Ascending aorta (tissue), 2 donors: ENCODE data around the gene ID1. TPM values are rescaled to one million over a fixed set of nuclear protein-coding genes. Genes with fewer than 3 reads are reported as not detected.

Experiments used
- DNase-seq, 2 donors: peaks; one replicate each; pipeline ENCODE4 v3.0.0-alpha.2; 2019; ENCODE audit warnings: low spot score in 2 of 2
- H3K27ac ChIP-seq, 2 donors: fragments of 200-600 bp; sonication (generic); one replicate each; pipeline ENCODE4 v1.5.1; 2016 to 2017; ENCODE audit warnings: mild to moderate bottlenecking in 1 of 2
- H3K27me3 ChIP-seq: fragments of 200-600 bp; sonication (generic); one replicate; pipeline ENCODE4 v1.5.1; 2017
- H3K36me3 ChIP-seq, 2 donors: fragments of 200-600 bp; sonication (generic); one replicate each; pipeline ENCODE4 v1.5.1; 2016
- H3K4me1 ChIP-seq, 2 donors: fragments of 200-600 bp; sonication (generic); one replicate each; pipeline ENCODE4 v1.5.1; 2016 to 2017; ENCODE audit warnings: mild to moderate bottlenecking in 1 of 2
- H3K4me3 ChIP-seq, 2 donors: fragments of 200-600 bp; sonication (generic); one replicate each; pipeline ENCODE4 v1.5.1; 2016 to 2017; ENCODE audit warnings: mild to moderate bottlenecking in 1 of 2
- H3K9me3 ChIP-seq, 2 donors: fragments of 200-600 bp; sonication (generic); one replicate each; pipeline ENCODE4 v1.5.1; 2016
- CTCF ChIP-seq, 3 experiments: fragments of 200-600 bp in 2 of 3; fragments of 450-650 bp in 1 of 3; sonication (generic) in 2 of 3; IDR thresholded peaks; one replicate each; pipeline ENCODE4 v1.5.1; 2016 to 2019; ENCODE audit warnings: antibody characterized with exemption in 3 of 3, mild to moderate bottlenecking in 1 of 3, moderate library complexity in 1 of 3
- intact Hi-C: fragments of 100-400 bp; cut with DNase I; formaldehyde crosslinking; loops from one replicate; pipeline ENCODE4 v1.15.1; 2023
- total RNA-seq: library from RNA; depleted of rRNA; stranded (reverse); fragments of >200 nt; gene quantifications from one replicate; pipeline ENCODE4 v1.1.0, GENCODE V29; 2016

Gene ID1
- total RNA-seq, 1 donor from 2014 or later, result 3,326 TPM

DNA sequence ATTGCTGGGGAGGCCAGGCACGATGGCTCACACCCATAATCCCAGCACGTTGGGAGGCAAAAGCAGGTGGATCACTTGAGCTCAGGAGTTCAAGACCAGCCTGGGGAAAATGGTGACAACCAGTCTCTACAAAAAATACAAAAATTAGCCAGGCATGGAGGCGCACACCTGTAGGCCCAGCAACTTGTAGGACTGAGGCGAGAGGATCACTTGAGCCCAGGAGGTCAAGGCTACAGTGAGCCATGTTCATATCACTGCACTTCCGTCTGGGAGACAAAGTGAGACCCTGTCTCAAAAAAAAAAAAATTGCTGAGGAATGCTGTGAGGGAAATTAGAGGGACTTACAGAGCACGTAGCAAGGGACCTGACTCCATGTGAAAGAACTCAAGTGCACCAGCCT is 40.8 kb upstream of the ID1 start:
- Histone ChIP-seq H3K4me3 (no peak overlapping the region), H3K27me3 (no peaks in the 10 kb centered on the region), H3K4me1 (peaks cover 10 to 27% of the 10 kb centered on the region in 2 donors), H3K36me3 (peaks cover 24 to 54% of the 10 kb centered on the region in 2 donors), H3K27ac (no peak overlapping the region), H3K9me3 (no peaks in the 10 kb centered on the region)
- TF ChIP-seq CTCF (IDR thresholded peaks at IDR 0.05), result no peak
- DNase-seq, result no peak
- intact Hi-C loops, result loop anchor here (5.0 kb wide), 2 partner anchors 248 to 278 kb away; no protein-coding TSS in a partner anchor

DNA sequence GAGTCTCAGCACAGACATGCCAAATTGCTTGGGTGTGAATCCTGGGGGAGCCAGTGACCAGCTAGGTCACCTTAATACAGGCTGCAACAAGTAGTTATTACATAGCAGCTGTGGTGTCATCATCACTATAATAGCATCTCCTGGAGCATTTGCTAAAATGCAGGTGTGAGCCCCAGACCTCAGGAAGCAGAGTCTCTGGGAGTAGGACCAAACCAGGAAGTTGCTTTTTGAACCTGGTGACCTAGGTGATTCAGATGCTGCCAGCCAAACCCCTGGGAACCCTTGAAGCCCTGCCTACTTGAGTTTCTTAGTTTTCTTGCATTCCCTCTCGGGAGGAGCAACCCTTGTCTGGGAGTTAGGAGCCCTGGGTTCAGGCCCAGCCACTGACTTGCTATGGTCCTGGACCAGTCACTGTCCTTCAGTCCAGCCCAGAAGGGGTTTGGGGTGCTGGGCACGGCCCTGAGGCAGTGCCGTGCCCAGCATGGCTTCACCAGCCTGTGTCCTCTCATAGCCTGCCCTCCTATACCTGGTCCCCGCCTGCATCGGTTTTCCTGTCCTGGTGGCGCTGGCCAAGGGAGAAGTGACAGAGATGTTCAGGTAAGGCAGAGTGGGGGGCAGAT is 39.3 kb upstream of the ID1 start:
- Histone ChIP-seq H3K4me3 (no peak overlapping the region), H3K27ac (no peak overlapping the region), H3K36me3 (peaks cover 24 to 49% of the 10 kb centered on the region in 2 donors), H3K27me3 (no peaks in the 10 kb centered on the region), H3K9me3 (no peaks in the 10 kb centered on the region), H3K4me1 (peaks cover 5 to 21% of the 10 kb centered on the region in 2 donors)
- DNase-seq, result no peak
- intact Hi-C loops, result no loop called here
- TF ChIP-seq CTCF (IDR thresholded peaks at IDR 0.05), result no peak

GRCh38 chr20:31566319-31566657 is 38.8 kb upstream of the ID1 start:
- Histone ChIP-seq H3K4me1 (peaks cover 1 to 18% of the 10 kb centered on the region in 2 donors), H3K27me3 (no peaks in the 10 kb centered on the region), H3K36me3 (peaks cover 24 to 49% of the 10 kb centered on the region in 2 donors), H3K9me3 (no peaks in the 10 kb centered on the region), H3K27ac (no peak overlapping the region), H3K4me3 (no peak overlapping the region)
- no peak for TF ChIP-seq CTCF (IDR thresholded peaks at IDR 0.05)
- DNase-seq, result no peak
- intact Hi-C loops, result no loop called here

DNA sequence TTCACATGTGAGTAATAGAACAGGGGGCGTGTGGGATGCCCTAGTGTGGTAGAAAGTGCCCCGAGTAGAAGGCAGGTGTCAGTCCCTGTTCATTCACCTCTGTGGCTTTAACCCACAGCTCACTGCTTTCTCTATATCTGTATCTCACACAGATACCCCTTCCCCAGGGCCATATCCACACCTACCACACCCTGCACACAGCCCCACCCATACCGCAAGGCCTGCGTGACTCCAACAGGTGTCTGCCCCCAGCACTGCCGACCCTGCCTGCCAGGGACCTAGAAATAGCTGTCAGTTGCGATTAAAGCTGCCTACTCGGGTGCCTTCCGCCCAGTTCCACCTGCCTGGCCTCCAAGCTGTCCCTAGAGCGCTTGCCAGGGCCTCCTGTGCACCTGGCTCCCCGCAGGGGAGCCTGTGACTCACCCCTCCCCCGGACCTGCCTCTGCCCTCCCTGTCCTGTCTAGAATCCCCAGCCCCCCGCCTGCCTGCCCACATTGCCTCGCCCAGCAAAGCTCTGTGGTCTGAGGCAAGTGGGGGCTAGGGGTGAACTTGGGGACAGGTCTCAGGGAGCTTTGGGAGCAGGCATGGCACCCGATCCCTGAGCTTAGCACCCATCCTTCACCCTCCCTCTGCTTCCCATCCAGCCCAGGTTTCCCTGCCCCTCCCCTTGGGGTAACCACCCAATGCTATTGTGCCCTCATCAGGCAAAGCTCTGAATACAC is 38.3 kb upstream of the ID1 start:
- no peak overlapping the region for H3K27ac ChIP-seq
- H3K4me1 ChIP-seq, result peaks cover 0 to 13% of the 10 kb centered on the region in 2 donors
- DNase-seq, result no peak
- no peak overlapping the region for H3K4me3 ChIP-seq
- intact Hi-C loops, result no loop called here
- peaks cover 24 to 44% of the 10 kb centered on the region in 2 donors for H3K36me3 ChIP-seq
- no peak for TF ChIP-seq CTCF (IDR thresholded peaks at IDR 0.05)
- no peaks in the 10 kb centered on the region for H3K9me3 ChIP-seq
- H3K27me3 ChIP-seq, result no peaks in the 10 kb centered on the region

DNA sequence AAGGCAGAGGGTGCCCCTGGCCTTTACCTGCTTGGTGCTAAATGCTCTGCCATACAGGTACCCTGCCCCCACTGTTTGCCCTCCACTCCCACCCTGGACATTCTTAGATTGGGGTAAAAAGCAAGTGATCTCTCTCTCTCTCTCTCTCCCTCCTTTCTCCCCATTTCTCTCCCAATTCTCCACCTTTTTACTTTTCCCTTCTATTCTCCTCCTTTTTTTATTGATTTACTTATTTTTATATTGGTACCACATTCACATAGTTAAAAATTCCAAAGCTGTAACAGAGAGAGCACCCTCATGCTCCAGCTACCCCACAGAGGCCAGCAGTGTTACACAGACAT is 37.7 kb upstream of the ID1 start:
- DNase-seq, result no peak
- intact Hi-C loops, result no loop called here
- H3K9me3 ChIP-seq, result no peaks in the 10 kb centered on the region
- H3K27me3 ChIP-seq, result no peaks in the 10 kb centered on the region
- H3K36me3 ChIP-seq, result peaks cover 21 to 38% of the 10 kb centered on the region in 2 donors
- H3K4me3 ChIP-seq, result no peak overlapping the region
- H3K27ac ChIP-seq, result no peak overlapping the region
- peaks cover 3 to 16% of the 10 kb centered on the region in 2 donors for H3K4me1 ChIP-seq
- TF ChIP-seq CTCF (IDR thresholded peaks at IDR 0.05), result no peak
